SK-N-MC (cell line): ENCODE measurements around the gene GDAP2.

Source experiments
- EZH2 ChIP-seq: fragments of 200-600 bp; sonication (generic); IDR thresholded peaks from one replicate; pipeline ENCODE4 v1.6.1; 2017; ENCODE audit warnings: antibody characterized with exemption
- FOXP2 ChIP-seq: optimal IDR thresholded peaks from 2 replicates; pipeline ENCODE3; 2011; ENCODE audit warnings: mild to moderate bottlenecking, moderate library complexity; ENCODE audit not compliant: insufficient read depth; ENCODE audit errors: extremely low read length, control extremely low read depth
- POLR2AphosphoS5 ChIP-seq: IDR thresholded peaks from 2 replicates; pipeline ENCODE4 v1.6.1; 2012; ENCODE audit warnings: mild to moderate bottlenecking, low read depth, low read length, borderline replicate concordance

DNA sequence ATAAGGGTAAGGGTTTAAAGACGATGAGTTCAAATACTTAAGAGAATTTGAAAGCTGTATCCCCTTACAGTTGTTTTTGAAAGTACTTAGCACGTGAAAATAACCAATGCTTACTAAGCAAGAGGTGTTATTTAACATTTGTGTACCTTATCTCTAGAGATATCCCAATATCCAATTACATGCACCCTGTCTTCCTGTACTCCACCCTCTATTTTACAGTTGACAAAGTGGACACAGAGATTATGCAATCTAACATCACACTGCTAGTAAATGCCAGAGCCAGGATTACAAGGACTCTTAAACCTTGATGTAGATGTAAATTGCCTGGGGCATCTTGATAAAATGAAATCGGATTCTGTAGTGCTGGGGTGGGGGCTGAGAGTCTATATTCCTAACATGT, 72.0 kb downstream of the GDAP2 start:
- TF ChIP-seq POLR2AphosphoS5 (no peak), EZH2 (no peak), FOXP2 (no peak)
